ENCODE measurements around the gene ABCC4. TPM values are rescaled to one million over a fixed set of nuclear protein-coding genes. Genes with fewer than 3 reads are reported as not detected.

The ABCC4 gene
- total RNA-seq, 1 experiment from 2014 or later, result 26.3 TPM

- Histone ChIP-seq H4K20me1 (ENCODE audit: insufficient read depth) (no peaks in the 10 kb centered on the region), H3K4me3 (replicated peaks in 1 of 2; ENCODE audit: low read depth in 1 of 2, low read length in 2 of 2) (no peak overlapping the region), H3K79me2 (ENCODE audit: insufficient read depth, low read length) (no peaks in the 10 kb centered on the region), H3K9me2 (ENCODE audit: insufficient read depth) (no peaks in the 10 kb centered on the region), H3K9ac (ENCODE audit: low read length) (no peak overlapping the region), H3K27me3 (ENCODE audit: insufficient read depth, low read length) (no peaks in the 10 kb centered on the region), H3K27ac (ENCODE audit: low read depth, low read length) (no peak overlapping the region), H3K36me3 (ENCODE audit: control insufficient read depth in 1 of 2, insufficient read depth in 2 of 2, low read length in 2 of 2) (no peaks in the 10 kb centered on the region), H2AFZ (ENCODE audit: low read depth, low read length, poor library complexity, severe bottlenecking) (no peak overlapping the region), H3K4me1 (ENCODE audit: control insufficient read depth in 1 of 2, insufficient read depth in 2 of 2, low read length in 2 of 2) (no peaks in the 10 kb centered on the region), H3K4me2 (ENCODE audit: low read length) (no peak overlapping the region), H3K9me3 (ENCODE audit: control insufficient read depth in 1 of 2, insufficient read depth in 1 of 2, low read depth in 1 of 2, low read length in 2 of 2) (no peaks in the 10 kb centered on the region)
- BruUV-seq (replicated peaks), result no TSS peak
- ChIA-PET POLR2A (no interaction called here), CTCF (no interaction called here), RAD21 (ENCODE audit: low non-redundant PET in 1 of 2, low total read pairs in 2 of 2, uncharacterized antibody in 2 of 2, unreplicated experiment in 2 of 2) (no interaction called here)
- TF ChIP-seq REST (IDR thresholded peaks at IDR 0.05; ENCODE audit: low read depth), result no peak
- no peak for TF ChIP-seq MAX (IDR thresholded peaks at IDR 0.05)
- no peak for TF ChIP-seq SIN3A (IDR thresholded peaks at IDR 0.05; ENCODE audit: low read depth)
- no peak for TF ChIP-seq POLR2A (IDR thresholded peaks at IDR 0.05; ENCODE audit: borderline replicate concordance, extremely low read depth, insufficient read depth, insufficient read length)
- TF ChIP-seq ZFX (IDR thresholded peaks at IDR 0.05), result no peak
- TF ChIP-seq SRF (IDR thresholded peaks at IDR 0.05; ENCODE audit: low read depth), result no peak
- no peak for TF ChIP-seq ELF1 (IDR thresholded peaks at IDR 0.05; ENCODE audit: borderline replicate concordance, low read depth)
- no peak for TF ChIP-seq SP1 (IDR thresholded peaks at IDR 0.05; ENCODE audit: low read depth)
- no peak for TF ChIP-seq EZH2 (IDR thresholded peaks at IDR 0.05)
- no peak for TF ChIP-seq YY1 (IDR thresholded peaks at IDR 0.05; ENCODE audit: extremely low read depth, insufficient replicate concordance, low read depth, low read length)
- intact Hi-C loops (cut with micrococcal nuclease), result no loop called here
- DNase-seq (ENCODE audit: low read depth, low spot score), result no peak
- ATAC-seq, result no peak
Measured at GRCh38 chr13:95128045-95128643, 173.1 kb downstream of the ABCC4 start.
